ENCODE measurements around the gene ADAMTS17.

- TF ChIP-seq CTCF (IDR thresholded peaks at IDR 0.05), result no peak
- no peak for TF ChIP-seq POLR2AphosphoS5 (IDR thresholded peaks at IDR 0.05)
- no peak for TF ChIP-seq POLR2A (IDR thresholded peaks at IDR 0.05)
These were observed 11.7 kb upstream of the ADAMTS17 start for GRCh38 chr15:100353449-100353848.
